K562 (cell line): ENCODE results near the gene FGD6. TPM values are rescaled to one million over a fixed set of nuclear protein-coding genes. Genes with fewer than 3 reads are reported as not detected.

Experiments used
- ATAC-seq: fragments of 200-7000 bp; cut with Tn5 transposase; 3 replicates; pipeline ENCODE4 v1.9.1; 2020; ENCODE audit warnings: moderate library complexity
- BruUV-seq: library from RNA; stranded (reverse); fragments of 400-500 nt; replicated peaks from 2 replicates; lab custom pipeline; 2021; lab: Mats Ljungman, UMichigan
- CTCF ChIA-PET: fragments of 300-600 bp; formaldehyde crosslinking; extraction: SDS; loops from one replicate; lab custom pipeline; 2021; ENCODE audit warnings: low intra/inter-chr PET ratio; lab: Yijun Ruan, JAX
- POLR2A ChIA-PET: fragments of 300-600, 350-650 bp; sonication (Branson Sonifier 250); formaldehyde crosslinking; extraction: SDS; loops from one replicate; lab custom pipeline; 2021; ENCODE audit warnings: antibody characterized with exemption, inconsistent platforms; lab: Yijun Ruan, JAX
- DNase-seq, 4 experiments: peaks; one replicate each; pipeline versions ENCODE4 v3.0.0 to v3.0.0-alpha.2; 2011 to 2018; ENCODE audit warnings: low spot score in 3 of 4, mixed read lengths in 3 of 4; ENCODE audit errors: extremely low read depth in 1 of 4
- FAIRE-seq: peaks from 2 replicates; lab custom pipeline; 2011; peaks lifted over from hg19 to GRCh38; lab: Jason Lieb, UNC
- H2AFZ ChIP-seq: 2 replicates; pipeline ENCODE4 v1.6.0; 2011; ENCODE audit warnings: low read depth, low read length, control low read depth, inconsistent platforms
- H3K27ac ChIP-seq: fragments of 200-600 bp; 3 replicates; pipeline ENCODE4 v1.8.0; 2011; ENCODE audit warnings: low read depth, mild to moderate bottlenecking, control low read depth, inconsistent platforms, low read length, moderate library complexity, mixed read lengths; ENCODE audit errors: extremely low read depth
- H3K27me3 ChIP-seq, 2 experiments: fragments of 300-600 bp in 1 of 2; 2 replicates in 1 of 2; 3 replicates in 1 of 2; pipeline versions ENCODE4 v1.6.0 to v1.8.0; 2011; ENCODE audit warnings: inconsistent platforms in 2 of 2, low read length in 2 of 2, mild to moderate bottlenecking in 1 of 2, mixed read lengths in 1 of 2, moderate library complexity in 1 of 2; ENCODE audit not compliant: control insufficient read depth in 2 of 2, insufficient read depth in 2 of 2
- H3K36me3 ChIP-seq: fragments of 300-600 bp; 3 replicates; pipeline ENCODE4 v1.8.0; 2011; ENCODE audit warnings: mild to moderate bottlenecking, low read length, inconsistent platforms; ENCODE audit not compliant: control insufficient read depth, insufficient read depth
- H3K4me1 ChIP-seq, 2 experiments: fragments of 200-600 bp in 1 of 2; replicated peaks in 1 of 2; 2 replicates in 1 of 2; 3 replicates in 1 of 2; pipeline versions ENCODE4 v1.5.1 to v1.8.0; 2011; ENCODE audit warnings: inconsistent platforms in 2 of 2, low read length in 2 of 2, mild to moderate bottlenecking in 1 of 2, mixed read lengths in 1 of 2, moderate library complexity in 1 of 2; ENCODE audit not compliant: control insufficient read depth in 2 of 2, insufficient read depth in 2 of 2
- H3K4me2 ChIP-seq: 2 replicates; pipeline ENCODE4 v1.6.1; 2011; ENCODE audit warnings: low read length, control low read depth, inconsistent platforms, mixed read lengths; ENCODE audit not compliant: insufficient read depth
- H3K4me3 ChIP-seq: fragments of 200-600 bp; sonication (generic), shearing (Covaris generic); 2 replicates; pipeline ENCODE4 v1.5.1; 2016; ENCODE audit warnings: control low read depth, inconsistent platforms
- H3K79me2 ChIP-seq: fragments of 200-600 bp; 3 replicates; pipeline ENCODE4 v1.8.0; 2011; ENCODE audit warnings: low read length, inconsistent platforms; ENCODE audit not compliant: control insufficient read depth, insufficient read depth
- H3K9ac ChIP-seq, 2 experiments: 2 replicates each; pipeline versions ENCODE4 v1.6.0 to v1.6.1; 2011; ENCODE audit warnings: low read depth in 2 of 2, low read length in 2 of 2, control low read depth in 1 of 2, inconsistent platforms in 1 of 2, mild to moderate bottlenecking in 1 of 2, mixed read lengths in 1 of 2; ENCODE audit not compliant: insufficient read depth in 1 of 2
- H3K9me1 ChIP-seq: one replicate; pipeline ENCODE4 v1.6.0; 2011; ENCODE audit warnings: inconsistent platforms, mild to moderate bottlenecking, low read length, moderate library complexity; ENCODE audit not compliant: control insufficient read depth, insufficient read depth
- H3K9me3 ChIP-seq: replicated peaks from 2 replicates; pipeline ENCODE4 v1.5.1; 2011; ENCODE audit warnings: low read depth, low read length, inconsistent platforms; ENCODE audit not compliant: control insufficient read depth, insufficient read depth
- H4K20me1 ChIP-seq: replicated peaks from 2 replicates; pipeline ENCODE4 v1.6.1; 2011; ENCODE audit warnings: low read length, inconsistent platforms, mixed read lengths; ENCODE audit not compliant: control insufficient read depth, insufficient read depth
- ELK1 ChIP-seq: sonication (generic); formaldehyde crosslinking; IDR thresholded peaks from 2 replicates; pipeline ENCODE4 v1.8.1; 2022; ENCODE audit warnings: missing genetic modification reagents
- KDM1A ChIP-seq, 2 experiments: fragments of 450-650 bp; IDR thresholded peaks; 2 replicates each; pipeline ENCODE4 v1.6.1; 2016; ENCODE audit warnings: mild to moderate bottlenecking in 2 of 2
- KDM4B ChIP-seq, 2 experiments: fragments of 450-650 bp in 1 of 2; sonication (generic) in 1 of 2; IDR thresholded peaks; 2 replicates each; pipeline ENCODE4 v1.6.1; 2016 to 2017; ENCODE audit warnings: borderline replicate concordance in 2 of 2, antibody characterized with exemption in 1 of 2, low read depth in 1 of 2, mild to moderate bottlenecking in 1 of 2
- KHSRP ChIP-seq: fragments of 450-650 bp; IDR thresholded peaks from 2 replicates; pipeline ENCODE4 v1.6.1; 2017
- MED1 ChIP-seq: sonication (generic); formaldehyde crosslinking; IDR thresholded peaks from 2 replicates; pipeline ENCODE4 v1.8.1; 2023; ENCODE audit warnings: missing genetic modification reagents, borderline replicate concordance
- RAD21 ChIP-seq, 2 experiments: fragments of 250-450 bp in 1 of 2; fragments of 450-650 bp in 1 of 2; sonication (Bioruptor Pico) in 1 of 2; formaldehyde crosslinking in 1 of 2; IDR thresholded peaks in 1 of 2; conservative IDR thresholded peaks in 1 of 2; 2 replicates each; pipeline versions ENCODE4 v1.4.0 to v1.8.0; 2020 to 2022; ENCODE audit warnings: mild to moderate bottlenecking in 2 of 2, moderate library complexity in 1 of 2
- TBL1XR1 ChIP-seq, 2 experiments: IDR thresholded peaks; 2 replicates each; pipeline ENCODE4 v1.6.1; 2012; ENCODE audit warnings: improper control_type of control experiment in 2 of 2, low read length in 2 of 2, mild to moderate bottlenecking in 1 of 2
- TCF3 ChIP-seq: sonication (generic); formaldehyde crosslinking; IDR thresholded peaks from 2 replicates; pipeline ENCODE4 v1.4.0; 2020; ENCODE audit warnings: mild to moderate bottlenecking, missing genetic modification reagents
- ZBTB33 ChIP-seq: sonication (generic); formaldehyde crosslinking; IDR thresholded peaks from 2 replicates; pipeline ENCODE4 v1.8.1; 2023; ENCODE audit warnings: mild to moderate bottlenecking, missing genetic modification reagents
- ZNF408 ChIP-seq: fragments of 250-450 bp; sonication (Bioruptor Pico); IDR thresholded peaks from 2 replicates; pipeline ENCODE4 v1.4.0; 2020; ENCODE audit warnings: low read depth, mild to moderate bottlenecking, moderate library complexity
- ZNF551 ChIP-seq: fragments of 250-450 bp; sonication (Bioruptor Pico); IDR thresholded peaks from 2 replicates; pipeline ENCODE4 v1.5.0; 2021; ENCODE audit warnings: mild to moderate bottlenecking, moderate library complexity
- ZSCAN29 ChIP-seq: fragments of 450-650 bp; IDR thresholded peaks from 2 replicates; pipeline ENCODE4 v1.6.1; 2017
- WGBS: fragments of 100-300 bp; shearing (Covaris generic); methylation state at CpG from one replicate; pipeline ENCODE4 v1.1.6; 2016; ENCODE audit warnings: low coverage, mixed read lengths; ENCODE audit not compliant: insufficient coverage; ENCODE audit errors: missing lambda C conversion rate; 5-methylcytosine and 5-hydroxymethylcytosine counted together
- in situ Hi-C: fragments of 300-500 bp; cut with MboI; formaldehyde crosslinking; loops from 4 replicates; pipeline ENCODE4 v1.15.0; 2018; ENCODE audit warnings: inconsistent platforms, mixed read lengths
- intact Hi-C: fragments of 100-400 bp; cut with micrococcal nuclease; formaldehyde crosslinking; loops from 2 replicates; pipeline ENCODE4 v1.14.2; 2022
- polyA plus RNA-seq, 8 experiments: library from polyadenylated mRNA; depleted of rRNA in 4 of 8; stranded (reverse) in 5 of 8; unstranded in 3 of 8; fragments of >200 nt; fragmentation: Nextera tagmentation in 2 of 8; fragmentation: Illumina TruSeq in 1 of 8; extraction: Ambion mirVana in 2 of 8; extraction: Trizol in 1 of 8; gene quantifications; 2 replicates each; pipeline versions ENCODE4 v1.2.1 to v1.2.3, GENCODE V29; 2011 to 2014; ENCODE audit warnings: inconsistent platforms in 1 of 8, missing spikeins in 1 of 8
- total RNA-seq, 7 experiments: library from RNA; depleted of rRNA in 6 of 7; stranded (reverse); fragments of >200 nt in 6 of 7; fragmentation: Illumina TruSeq in 2 of 7; extraction: Trizol in 2 of 7; gene quantifications; 2 replicates each; pipeline versions ENCODE4 v1.2.1 to v1.2.3, GENCODE V29; 2011 to 2021; ENCODE audit warnings: low replicate concordance in 1 of 7
- TF ChIP-seq, protein P1 (sequence below): fragments of 250-450 bp; sonication (Bioruptor Pico); IDR thresholded peaks from 2 replicates; pipeline ENCODE4 v1.8.0; 2021; ENCODE audit warnings: moderate library complexity, mild to moderate bottlenecking, inconsistent platforms
- TF ChIP-seq, protein P2 (sequence below): sonication (generic); formaldehyde crosslinking; IDR thresholded peaks from 2 replicates; pipeline ENCODE4 v1.8.0; 2022; ENCODE audit warnings: mild to moderate bottlenecking, low read depth, missing genetic modification reagents
- TF ChIP-seq, protein P3 (sequence below): fragments of 450-650 bp; formaldehyde crosslinking; IDR thresholded peaks from 2 replicates; pipeline ENCODE4 v1.4.0; 2020; ENCODE audit warnings: mild to moderate bottlenecking, moderate library complexity

Gene FGD6
- total and polyA plus RNA-seq, 9 of the 15 experiments (the other 6 are each of a cell fraction or from before 2014, with no cell fraction given): 1.5 to 11.1 (median 5.8) TPM

DNA sequence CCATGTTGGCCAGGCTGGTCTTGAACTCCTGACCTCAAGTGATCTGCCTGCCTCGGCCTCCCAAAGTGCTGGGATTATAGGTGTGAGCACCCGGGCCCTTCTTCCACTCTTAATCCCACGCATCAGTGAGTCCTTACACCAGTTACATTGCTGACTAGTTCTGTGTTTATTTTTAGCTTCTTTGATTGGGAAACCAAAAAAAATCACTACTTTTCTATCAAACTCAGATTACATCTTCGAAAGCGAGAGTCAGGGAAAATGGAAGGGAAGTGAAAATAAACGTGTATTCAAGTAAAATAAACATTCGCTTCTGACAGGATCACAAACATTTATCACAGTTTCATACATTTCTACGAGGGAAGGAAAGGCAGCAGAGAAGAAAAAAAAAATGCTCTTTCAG, 32.2 kb downstream of the FGD6 start:
- DNase-seq: no peak
- no peak for ATAC-seq
- intact Hi-C loops (no loop called here), in situ Hi-C loops (no loop called here)
- 88% methylated on average over 8 of the region's 8 CpGs for WGBS
- Histone ChIP-seq H3K4me2 (no peak overlapping the region), H3K79me2 (no peaks in the 10 kb centered on the region), H3K9me1 (no peaks in the 10 kb centered on the region), H2AFZ (no peak overlapping the region), H3K9me3 (no peaks in the 10 kb centered on the region), H4K20me1 (no peaks in the 10 kb centered on the region), H3K27ac (no peak overlapping the region), H3K4me1 (peaks cover 21 to 39% of the 10 kb centered on the region in 2 experiments), H3K4me3 (no peak overlapping the region), H3K27me3 (no peaks in the 10 kb centered on the region), H3K36me3 (no peaks in the 10 kb centered on the region), H3K9ac (no peak overlapping the region)
- ChIA-PET POLR2A (no interaction called here), CTCF (no interaction called here)
- no peak for TF ChIP-seq ZNF408 (CRISPR knock-in tag)
- TF ChIP-seq, protein P1, sequence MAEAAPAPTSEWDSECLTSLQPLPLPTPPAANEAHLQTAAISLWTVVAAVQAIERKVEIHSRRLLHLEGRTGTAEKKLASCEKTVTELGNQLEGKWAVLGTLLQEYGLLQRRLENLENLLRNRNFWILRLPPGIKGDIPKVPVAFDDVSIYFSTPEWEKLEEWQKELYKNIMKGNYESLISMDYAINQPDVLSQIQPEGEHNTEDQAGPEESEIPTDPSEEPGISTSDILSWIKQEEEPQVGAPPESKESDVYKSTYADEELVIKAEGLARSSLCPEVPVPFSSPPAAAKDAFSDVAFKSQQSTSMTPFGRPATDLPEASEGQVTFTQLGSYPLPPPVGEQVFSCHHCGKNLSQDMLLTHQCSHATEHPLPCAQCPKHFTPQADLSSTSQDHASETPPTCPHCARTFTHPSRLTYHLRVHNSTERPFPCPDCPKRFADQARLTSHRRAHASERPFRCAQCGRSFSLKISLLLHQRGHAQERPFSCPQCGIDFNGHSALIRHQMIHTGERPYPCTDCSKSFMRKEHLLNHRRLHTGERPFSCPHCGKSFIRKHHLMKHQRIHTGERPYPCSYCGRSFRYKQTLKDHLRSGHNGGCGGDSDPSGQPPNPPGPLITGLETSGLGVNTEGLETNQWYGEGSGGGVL: no peak
- no peak for TF ChIP-seq ZSCAN29
- TF ChIP-seq KDM1A (IDR thresholded peaks at IDR 0.05): no peak
- TF ChIP-seq KHSRP: no peak
- TF ChIP-seq, protein P2, sequence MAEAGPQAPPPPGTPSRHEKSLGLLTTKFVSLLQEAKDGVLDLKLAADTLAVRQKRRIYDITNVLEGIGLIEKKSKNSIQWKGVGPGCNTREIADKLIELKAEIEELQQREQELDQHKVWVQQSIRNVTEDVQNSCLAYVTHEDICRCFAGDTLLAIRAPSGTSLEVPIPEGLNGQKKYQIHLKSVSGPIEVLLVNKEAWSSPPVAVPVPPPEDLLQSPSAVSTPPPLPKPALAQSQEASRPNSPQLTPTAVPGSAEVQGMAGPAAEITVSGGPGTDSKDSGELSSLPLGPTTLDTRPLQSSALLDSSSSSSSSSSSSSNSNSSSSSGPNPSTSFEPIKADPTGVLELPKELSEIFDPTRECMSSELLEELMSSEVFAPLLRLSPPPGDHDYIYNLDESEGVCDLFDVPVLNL (CRISPR knock-in tag): no peak
- TF ChIP-seq TCF3 (CRISPR knock-in tag): no peak
- no peak for TF ChIP-seq TBL1XR1 (IDR thresholded peaks at IDR 0.05; ENCODE audit: low read length in 2 of 2)
- TF ChIP-seq, protein P3, sequence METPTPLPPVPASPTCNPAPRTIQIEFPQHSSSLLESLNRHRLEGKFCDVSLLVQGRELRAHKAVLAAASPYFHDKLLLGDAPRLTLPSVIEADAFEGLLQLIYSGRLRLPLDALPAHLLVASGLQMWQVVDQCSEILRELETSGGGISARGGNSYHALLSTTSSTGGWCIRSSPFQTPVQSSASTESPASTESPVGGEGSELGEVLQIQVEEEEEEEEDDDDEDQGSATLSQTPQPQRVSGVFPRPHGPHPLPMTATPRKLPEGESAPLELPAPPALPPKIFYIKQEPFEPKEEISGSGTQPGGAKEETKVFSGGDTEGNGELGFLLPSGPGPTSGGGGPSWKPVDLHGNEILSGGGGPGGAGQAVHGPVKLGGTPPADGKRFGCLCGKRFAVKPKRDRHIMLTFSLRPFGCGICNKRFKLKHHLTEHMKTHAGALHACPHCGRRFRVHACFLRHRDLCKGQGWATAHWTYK: no peak
- no peak for TF ChIP-seq ZNF551 (CRISPR knock-in tag)
- TF ChIP-seq ZBTB33 (CRISPR knock-in tag): no peak
- TF ChIP-seq MED1 (CRISPR knock-in tag): no peak
- TF ChIP-seq ELK1 (CRISPR knock-in tag): no peak
- TF ChIP-seq RAD21 (CRISPR knock-in tag; conservative IDR thresholded peaks at IDR 0.05 in 1 of 2, IDR thresholded peaks at IDR 0.05 in 1 of 2): no peak
- TF ChIP-seq KDM4B (IDR thresholded peaks at IDR 0.05; ENCODE audit: borderline replicate concordance in 2 of 2, low read depth in 1 of 2): no peak
- no peak for FAIRE-seq
- no TSS peak for BruUV-seq
